K562 (cell line): Measurements from ENCODE around the gene C15orf62. TPM values are rescaled to one million over a fixed set of nuclear protein-coding genes. Genes with fewer than 3 reads are reported as not detected.

ENCODE experiments used
- CBX8 ChIP-seq: fragments of 200-600 bp; sonication (generic); IDR thresholded peaks from 2 replicates; pipeline ENCODE4 v1.6.1; 2012; ENCODE audit warnings: borderline replicate concordance, mixed run types, low read depth, mild to moderate bottlenecking, moderate library complexity, mixed read lengths, low read length, control low read depth, inconsistent platforms; ENCODE audit not compliant: poor library complexity, severe bottlenecking; ENCODE audit errors: extremely low read depth
- CEBPB ChIP-seq: fragments of 450-650 bp; IDR thresholded peaks from 2 replicates; pipeline ENCODE4 v1.6.1; 2016; ENCODE audit warnings: missing genetic modification characterization, missing compliant biosample characterization
- ETV5 ChIP-seq: sonication (generic); formaldehyde crosslinking; IDR thresholded peaks from 2 replicates; pipeline ENCODE4 v1.4.0; 2020; ENCODE audit warnings: low read depth, mild to moderate bottlenecking, missing genetic modification reagents
- FOXJ2 ChIP-seq: fragments of 200-800 bp; sonication (Bioruptor generic); IDR thresholded peaks from 2 replicates; pipeline ENCODE4 v1.6.1; 2016; ENCODE audit warnings: missing genetic modification characterization, missing compliant biosample characterization
- GATAD2A ChIP-seq: fragments of 450-650 bp; IDR thresholded peaks from 2 replicates; pipeline ENCODE4 v1.6.1; 2017
- KDM5B ChIP-seq: fragments of 200-600 bp; sonication (generic); IDR thresholded peaks from 2 replicates; pipeline ENCODE4 v1.6.1; 2012; ENCODE audit warnings: low read depth, mild to moderate bottlenecking, moderate library complexity, low read length, control low read depth, inconsistent platforms; ENCODE audit not compliant: insufficient replicate concordance
- MXD1 ChIP-seq: fragments of 250-450 bp; sonication (Bioruptor Pico); IDR thresholded peaks from 2 replicates; pipeline ENCODE4 v1.8.0; 2021; ENCODE audit warnings: borderline replicate concordance, mild to moderate bottlenecking, moderate library complexity; ENCODE audit not compliant: poor library complexity, severe bottlenecking
- RAD51 ChIP-seq: fragments of 450-650 bp; IDR thresholded peaks from 2 replicates; pipeline ENCODE4 v1.7.1; 2016; ENCODE audit warnings: low read depth, mild to moderate bottlenecking, borderline replicate concordance
- SMARCE1 ChIP-seq: fragments of 450-650 bp; IDR thresholded peaks from 2 replicates; pipeline ENCODE4 v1.7.1; 2016; ENCODE audit warnings: mild to moderate bottlenecking
- TBP ChIP-seq: optimal IDR thresholded peaks from 2 replicates; pipeline ENCODE3; 2011; ENCODE audit warnings: low read depth, low read length, improper control_type of control experiment
- TEAD4 ChIP-seq, 2 experiments: sonication (generic) in 1 of 2; formaldehyde crosslinking in 1 of 2; IDR thresholded peaks; 2 replicates each; pipeline versions ENCODE4 v1.6.1 to v1.8.0; 2012 to 2022; ENCODE audit warnings: borderline replicate concordance in 1 of 2, inconsistent platforms in 1 of 2, low read length in 1 of 2, mild to moderate bottlenecking in 1 of 2, missing genetic modification reagents in 1 of 2
- ZNF23 ChIP-seq: fragments of 250-450 bp; sonication (Bioruptor Pico); IDR thresholded peaks from 2 replicates; pipeline ENCODE4 v1.4.0; 2020; ENCODE audit warnings: mild to moderate bottlenecking
- ZNF431 ChIP-seq: sonication (generic); formaldehyde crosslinking; IDR thresholded peaks from 2 replicates; pipeline ENCODE4 v1.8.0; 2022; ENCODE audit warnings: mild to moderate bottlenecking, missing genetic modification reagents
- ZNF518B ChIP-seq: fragments of 250-450 bp; sonication (Bioruptor Pico); IDR thresholded peaks from 2 replicates; pipeline ENCODE4 v1.5.0; 2021; ENCODE audit warnings: mild to moderate bottlenecking, moderate library complexity
- ZZZ3 ChIP-seq: fragments of 450-650 bp; IDR thresholded peaks from 2 replicates; pipeline ENCODE4 v1.6.1; 2016; ENCODE audit warnings: antibody characterized with exemption, mild to moderate bottlenecking, moderate library complexity
- polyA plus RNA-seq, 8 experiments: library from polyadenylated mRNA; depleted of rRNA in 4 of 8; stranded (reverse) in 5 of 8; unstranded in 3 of 8; fragments of >200 nt; fragmentation: Nextera tagmentation in 2 of 8; fragmentation: Illumina TruSeq in 1 of 8; extraction: Ambion mirVana in 2 of 8; extraction: Trizol in 1 of 8; gene quantifications; 2 replicates each; pipeline versions ENCODE4 v1.2.1 to v1.2.3, GENCODE V29; 2011 to 2014; ENCODE audit warnings: inconsistent platforms in 1 of 8, missing spikeins in 1 of 8
- total RNA-seq, 7 experiments: library from RNA; depleted of rRNA in 6 of 7; stranded (reverse); fragments of >200 nt in 6 of 7; fragmentation: Illumina TruSeq in 2 of 7; extraction: Trizol in 2 of 7; gene quantifications; 2 replicates each; pipeline versions ENCODE4 v1.2.1 to v1.2.3, GENCODE V29; 2011 to 2021; ENCODE audit warnings: low replicate concordance in 1 of 7
- TF ChIP-seq, protein P1 (sequence below), 2 experiments: fragments of 200-800 bp in 1 of 2; sonication (Bioruptor generic) in 1 of 2; sonication (generic) in 1 of 2; formaldehyde crosslinking in 1 of 2; IDR thresholded peaks in 1 of 2; conservative IDR thresholded peaks in 1 of 2; 2 replicates each; pipeline versions ENCODE4 v1.5.0 to v1.6.1; 2016 to 2020; ENCODE audit warnings: missing compliant biosample characterization in 1 of 2, missing genetic modification characterization in 1 of 2, missing genetic modification reagents in 1 of 2
- TF ChIP-seq, protein P2 (sequence below), 2 experiments: IDR thresholded peaks in 1 of 2; conservative IDR thresholded peaks in 1 of 2; 2 replicates each; pipeline ENCODE4 v1.6.1; 2016; ENCODE audit warnings: low read depth in 2 of 2, mild to moderate bottlenecking in 1 of 2, missing compliant biosample characterization in 1 of 2, missing genetic modification characterization in 1 of 2, moderate library complexity in 1 of 2

The C15orf62 gene
- total and polyA plus RNA-seq, 9 of the 15 experiments (the other 6 are each of a cell fraction or from before 2014, with no cell fraction given) = 0.01 to 0.76 (median 0.30) TPM; not detected in 1

DNA sequence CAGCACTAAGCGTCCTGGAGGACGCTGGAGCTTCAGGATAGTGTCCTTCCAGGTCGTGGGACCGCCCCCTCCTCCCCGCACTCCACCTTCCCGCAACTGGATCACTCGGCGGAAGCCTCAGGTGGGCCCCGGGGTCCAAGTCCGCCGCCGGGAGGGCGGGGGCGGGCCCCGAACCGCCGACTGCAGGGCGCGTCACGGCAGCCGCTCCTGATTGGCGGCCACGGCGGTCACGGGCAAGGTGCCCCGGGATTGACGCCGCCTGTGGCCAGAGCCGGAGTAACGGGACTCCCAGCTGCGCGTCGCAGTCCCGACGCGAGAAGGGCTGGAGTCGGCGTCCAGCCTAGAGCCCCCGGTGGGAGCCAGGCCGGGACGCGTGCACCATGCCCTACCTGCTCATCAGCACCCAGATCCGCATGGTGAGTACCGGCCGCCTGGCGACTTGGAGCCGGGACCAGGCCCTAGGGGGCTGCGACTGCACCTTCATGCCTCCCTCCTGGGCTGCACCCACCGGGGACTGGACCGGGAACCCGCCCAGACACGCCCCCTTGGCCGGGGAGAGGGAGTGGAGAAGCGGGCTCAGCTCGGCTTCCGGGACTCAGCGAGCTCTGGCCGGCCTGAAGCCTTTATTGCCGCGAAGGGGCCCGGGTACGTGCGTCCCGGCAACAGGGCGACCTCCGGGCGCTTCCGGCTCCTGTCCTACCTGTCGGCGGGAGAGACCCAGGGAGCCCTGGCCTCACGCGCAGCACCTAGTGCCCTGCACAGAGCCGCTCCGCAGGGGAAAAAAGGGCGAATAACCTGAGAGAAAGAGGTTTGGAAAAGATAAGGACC lies 5.8 kb upstream of the C15orf62 start, which contains the start of gene GCHFR (continued):
- TF ChIP-seq FOXJ2 = no peak
- peak; percentile 75 for TF ChIP-seq KDM5B
- no peak for TF ChIP-seq CBX8
- TF ChIP-seq, protein P1, sequence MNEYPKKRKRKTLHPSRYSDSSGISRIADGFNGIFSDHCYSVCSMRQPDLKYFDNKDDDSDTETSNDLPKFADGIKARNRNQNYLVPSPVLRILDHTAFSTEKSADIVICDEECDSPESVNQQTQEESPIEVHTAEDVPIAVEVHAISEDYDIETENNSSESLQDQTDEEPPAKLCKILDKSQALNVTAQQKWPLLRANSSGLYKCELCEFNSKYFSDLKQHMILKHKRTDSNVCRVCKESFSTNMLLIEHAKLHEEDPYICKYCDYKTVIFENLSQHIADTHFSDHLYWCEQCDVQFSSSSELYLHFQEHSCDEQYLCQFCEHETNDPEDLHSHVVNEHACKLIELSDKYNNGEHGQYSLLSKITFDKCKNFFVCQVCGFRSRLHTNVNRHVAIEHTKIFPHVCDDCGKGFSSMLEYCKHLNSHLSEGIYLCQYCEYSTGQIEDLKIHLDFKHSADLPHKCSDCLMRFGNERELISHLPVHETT (CRISPR knock-in tag; conservative IDR thresholded peaks at IDR 0.05 in 1 of 2, IDR thresholded peaks at IDR 0.05 in 1 of 2) = peak in 1 of 2 experiments; percentile 85; a peak in 2 of 4 replicates
- TF ChIP-seq ZNF23 (CRISPR knock-in tag) = no peak
- no peak for TF ChIP-seq RAD51
- no peak for TF ChIP-seq ZZZ3
- TF ChIP-seq CEBPB (tag) = no peak
- TF ChIP-seq ETV5 (CRISPR knock-in tag) = peak; percentile 74
- peak; percentile 49; the same call in 1 of the 2 replicates for TF ChIP-seq ZNF431 (CRISPR knock-in tag)
- peak; percentile 62 for TF ChIP-seq TBP
- no peak for TF ChIP-seq TEAD4 (IDR thresholded peaks at IDR 0.05; ENCODE audit: low read length)
- TF ChIP-seq TEAD4 (CRISPR knock-in tag; IDR thresholded peaks at IDR 0.05; ENCODE audit: borderline replicate concordance) = no peak
- TF ChIP-seq MXD1 (CRISPR knock-in tag) = no peak
- TF ChIP-seq ZNF518B = no peak
- no peak for TF ChIP-seq SMARCE1
- 0 out of 2 replicates have a peak, but pooled peaks have one; percentile 55 for TF ChIP-seq GATAD2A
- TF ChIP-seq, protein P2, sequence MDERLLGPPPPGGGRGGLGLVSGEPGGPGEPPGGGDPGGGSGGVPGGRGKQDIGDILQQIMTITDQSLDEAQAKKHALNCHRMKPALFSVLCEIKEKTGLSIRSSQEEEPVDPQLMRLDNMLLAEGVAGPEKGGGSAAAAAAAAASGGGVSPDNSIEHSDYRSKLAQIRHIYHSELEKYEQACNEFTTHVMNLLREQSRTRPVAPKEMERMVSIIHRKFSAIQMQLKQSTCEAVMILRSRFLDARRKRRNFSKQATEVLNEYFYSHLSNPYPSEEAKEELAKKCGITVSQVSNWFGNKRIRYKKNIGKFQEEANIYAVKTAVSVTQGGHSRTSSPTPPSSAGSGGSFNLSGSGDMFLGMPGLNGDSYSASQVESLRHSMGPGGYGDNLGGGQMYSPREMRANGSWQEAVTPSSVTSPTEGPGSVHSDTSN (CRISPR knock-in tag; IDR thresholded peaks at IDR 0.05; ENCODE audit: low read depth) = peak; percentile 62
- TF ChIP-seq, protein P2 (tag; conservative IDR thresholded peaks at IDR 0.05; ENCODE audit: low read depth) = no peak
